ENCODE measurements around the gene TIMM22.

The TIMM22 gene

DNA sequence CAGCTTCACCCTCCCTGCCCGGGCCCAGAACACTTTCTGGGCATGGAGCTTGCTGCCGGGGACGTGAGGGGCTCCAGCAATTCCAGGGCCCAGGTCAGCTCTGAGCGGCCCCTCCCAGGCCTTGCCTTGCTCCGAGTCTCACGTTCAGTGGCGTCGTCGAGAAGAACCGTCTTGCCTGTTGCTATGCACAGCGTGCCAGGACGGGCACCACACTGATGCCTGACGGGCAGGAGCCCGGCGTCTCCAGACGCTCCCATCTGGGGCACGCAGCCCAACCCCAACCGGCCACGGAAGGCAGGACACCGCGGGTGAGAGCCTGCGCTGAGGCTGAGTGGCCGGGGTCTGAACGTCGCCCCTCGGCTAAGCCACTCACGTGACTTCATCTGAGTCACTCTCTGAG lies 27.1 kb downstream of the TIMM22 start:
- DNase-seq, result no peak

DNA sequence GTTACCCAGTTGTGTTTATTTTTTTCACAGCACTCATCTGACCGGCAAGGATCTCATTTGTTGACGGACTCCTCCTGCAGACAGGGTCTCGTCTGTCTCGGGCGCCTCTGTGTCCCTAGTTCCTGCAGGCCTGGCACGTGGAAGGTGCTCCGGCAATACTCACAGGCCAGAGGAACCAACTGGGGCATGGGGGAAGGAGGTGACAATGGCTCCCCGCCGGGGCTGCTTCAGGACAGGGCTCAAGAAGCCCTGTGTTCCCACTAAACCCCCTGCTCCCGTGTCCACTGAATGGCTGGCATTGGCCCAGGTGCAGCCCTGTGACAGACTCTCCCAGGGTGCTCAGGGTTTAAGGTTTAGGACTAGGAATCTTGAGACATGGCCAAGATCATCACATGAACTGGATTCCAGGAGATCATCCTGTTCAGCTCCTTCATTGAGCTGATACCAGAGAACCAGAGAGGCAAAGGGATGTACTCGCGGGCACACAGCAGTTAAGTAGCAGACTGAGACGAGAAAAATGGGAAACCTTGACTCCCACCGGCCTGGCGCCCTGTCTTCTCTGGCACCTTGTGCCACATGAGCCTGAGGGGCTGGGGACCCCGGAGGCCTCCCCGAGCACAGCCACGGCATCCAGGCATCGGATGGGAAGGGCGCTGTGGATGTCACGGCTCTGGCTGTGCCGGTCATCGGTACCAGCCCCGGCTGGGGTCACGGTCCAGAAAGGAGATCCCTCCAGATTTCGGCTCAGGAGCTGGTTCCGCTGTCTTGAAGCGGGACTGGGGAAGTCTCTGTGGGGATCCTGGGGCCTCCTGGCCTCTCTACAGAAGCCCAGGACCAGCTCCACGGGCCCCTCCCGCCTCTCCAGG lies 29.0 kb downstream of the TIMM22 start:
- no peak for DNase-seq

DNA sequence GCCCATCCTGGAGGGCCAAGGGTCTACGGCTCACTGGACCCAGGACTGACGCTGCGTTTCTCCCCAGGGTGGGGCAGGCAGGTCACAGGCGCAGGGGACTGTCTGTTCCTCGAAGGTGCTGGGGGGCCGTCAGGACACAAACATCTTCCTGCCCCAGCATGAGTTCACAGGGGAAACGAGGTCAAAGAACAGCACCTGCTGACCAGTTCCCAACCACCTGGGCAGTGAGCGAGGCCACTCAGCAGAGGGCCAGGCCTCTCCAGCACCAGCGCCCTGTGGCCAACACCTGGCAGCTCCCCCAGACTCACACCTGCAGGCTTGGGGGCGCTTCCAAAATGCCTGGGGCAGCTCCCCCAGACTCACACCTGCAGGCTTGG lies 29.7 kb downstream of the TIMM22 start:
- no peak for DNase-seq

DNA sequence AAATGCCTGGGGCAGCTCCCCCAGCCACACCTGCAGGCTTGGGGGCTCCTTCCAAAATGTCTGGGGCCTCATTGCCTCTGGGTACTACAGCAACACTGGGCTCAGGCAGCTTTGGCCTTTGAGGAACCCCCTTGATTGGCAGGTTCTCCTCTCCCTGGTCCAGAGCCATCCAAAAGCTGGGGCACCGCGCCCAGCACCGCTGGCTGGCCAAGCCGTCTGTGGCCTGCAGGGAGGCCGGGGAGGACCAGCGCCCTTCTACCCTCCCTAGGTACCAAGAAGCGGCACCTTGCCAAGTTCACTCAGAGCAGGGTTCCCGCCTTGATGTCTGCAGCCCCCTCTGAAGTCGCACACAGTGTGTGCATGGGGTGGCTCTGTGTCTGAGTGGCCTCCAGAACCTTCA lies 30.1 kb downstream of the TIMM22 start:
- no peak for DNase-seq

DNA sequence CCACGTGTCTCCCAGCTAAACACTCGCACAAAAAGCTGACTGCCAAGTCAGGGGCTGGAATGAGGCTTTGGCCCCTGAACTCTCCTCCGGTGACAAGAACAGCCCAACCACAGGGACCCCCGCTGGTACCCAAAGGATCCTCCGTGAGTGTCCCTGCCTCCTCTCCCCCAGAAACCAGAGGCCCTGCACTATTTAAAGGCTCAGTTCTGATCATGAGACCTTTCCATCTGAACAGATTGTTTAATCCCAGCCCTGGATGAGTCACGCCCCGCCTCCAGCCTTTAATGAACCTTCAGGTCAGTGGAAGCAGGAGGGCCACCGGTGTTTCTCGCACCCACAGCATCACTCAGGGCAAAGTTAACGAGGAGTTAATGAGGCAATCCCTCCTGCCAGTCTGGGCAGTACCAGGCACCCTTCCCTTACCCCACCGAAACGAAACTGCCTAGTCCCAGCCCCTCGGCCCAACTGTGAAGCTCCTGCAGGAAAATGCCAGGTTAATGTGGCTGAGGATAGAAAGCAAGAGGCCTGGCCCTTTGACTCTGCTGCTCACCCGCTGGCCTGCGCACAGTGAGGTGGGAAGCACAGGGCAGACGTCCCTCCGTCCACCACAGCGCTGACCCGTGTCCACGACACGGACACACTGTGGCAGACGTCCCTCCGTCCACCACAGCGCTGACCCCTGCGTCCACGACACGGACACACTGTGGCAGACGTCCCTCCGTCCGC lies 32.4 kb downstream of the TIMM22 start:
- no peak for DNase-seq

DNA sequence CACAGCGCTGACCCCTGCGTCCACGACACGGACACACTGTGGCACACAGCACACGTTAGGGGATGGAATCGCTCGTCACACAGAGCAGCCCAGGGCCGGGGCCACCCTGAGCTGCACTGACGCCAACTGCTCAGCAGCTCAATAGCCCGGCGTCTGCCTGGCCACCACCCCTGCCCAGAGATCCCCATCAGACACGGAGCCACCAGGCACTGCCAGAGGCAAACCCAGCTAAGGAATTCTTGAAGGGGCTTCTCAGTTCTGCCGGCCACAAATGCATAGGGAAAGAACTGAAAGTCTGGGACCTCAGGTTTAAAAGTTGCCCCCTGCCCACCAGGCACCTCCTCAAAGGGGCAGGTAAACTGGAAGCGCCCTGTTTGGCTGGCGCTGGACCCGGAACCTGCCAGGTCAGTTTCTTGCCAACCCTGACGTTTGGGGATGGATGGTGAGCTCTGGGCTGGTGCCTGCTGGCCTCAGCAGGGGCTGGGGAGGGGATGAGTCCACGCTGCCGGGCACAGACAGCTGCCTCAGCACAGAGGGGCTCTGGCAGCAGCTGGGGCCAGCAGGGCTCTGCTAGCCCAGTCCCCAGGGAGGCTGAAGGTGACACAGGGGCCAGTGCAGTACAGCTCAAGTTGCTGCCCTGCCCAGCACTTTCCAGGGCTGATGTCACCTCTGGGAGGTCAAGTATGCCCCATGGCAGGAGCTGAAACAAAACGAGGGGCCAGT lies 33.2 kb downstream of the TIMM22 start:
- no peak for DNase-seq

DNA sequence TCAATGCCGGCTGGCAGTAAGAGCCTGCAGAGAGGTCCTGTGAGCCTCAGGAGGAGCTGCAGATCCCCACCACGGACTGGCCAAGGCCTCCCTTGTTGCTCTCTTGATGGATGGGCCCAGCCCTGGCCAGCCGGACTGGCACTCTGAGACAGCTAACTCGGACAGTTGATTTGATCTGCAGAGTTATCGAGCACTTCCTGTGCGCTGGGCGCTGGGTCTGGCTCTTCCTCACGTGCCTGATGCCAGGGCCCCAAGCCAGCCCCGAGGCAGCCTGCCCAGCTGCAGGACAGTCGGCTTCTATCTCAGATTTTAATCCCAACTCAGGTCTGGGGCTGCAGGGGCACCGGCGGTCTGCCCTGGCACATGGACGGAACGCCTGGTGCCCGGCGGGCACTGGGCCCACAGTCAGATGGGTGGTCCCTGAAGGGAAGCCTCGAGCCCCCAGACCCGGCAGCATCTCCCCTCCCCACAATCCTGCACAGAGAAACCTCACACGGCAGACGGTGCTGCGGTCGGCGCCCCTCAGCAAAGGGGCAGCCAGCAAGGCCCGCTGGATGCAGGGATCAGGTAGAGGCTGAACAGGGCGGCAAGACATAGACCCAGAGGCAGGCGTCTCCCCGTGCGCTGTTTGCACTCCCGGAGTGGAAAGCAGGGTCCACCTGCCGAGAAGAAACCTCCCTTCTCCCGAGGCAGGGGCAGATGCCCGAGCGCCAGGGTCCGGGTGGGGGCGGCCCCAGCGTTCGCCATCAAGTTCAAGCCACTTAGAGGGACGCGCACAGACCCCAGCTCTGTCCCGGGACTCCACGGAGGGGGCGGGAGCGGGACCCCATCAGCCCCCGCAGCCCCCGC lies 34.0 kb downstream of the TIMM22 start:
- DNase-seq, result no peak

DNA sequence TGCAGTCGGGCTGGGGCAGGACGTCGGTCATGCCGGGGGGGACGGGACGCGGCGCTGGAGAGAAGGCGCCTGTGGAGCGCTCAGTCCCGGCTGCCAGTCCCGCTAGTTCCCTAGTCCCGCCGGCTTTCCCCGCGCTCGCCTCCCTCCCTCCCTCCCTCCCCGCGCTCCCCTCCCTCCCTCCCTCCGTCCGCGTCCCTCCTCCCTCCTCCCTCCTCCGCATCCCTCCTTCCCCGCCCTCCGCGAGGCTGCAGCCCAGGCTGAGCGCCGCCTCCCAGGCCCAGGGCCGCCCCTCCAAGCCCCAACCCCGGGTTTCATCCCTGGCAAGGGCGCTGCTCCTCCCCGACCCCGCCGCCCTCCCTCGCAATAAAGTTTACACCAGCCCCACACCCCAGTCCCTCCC lies 34.8 kb downstream of the TIMM22 start:
- no peak for DNase-seq

DNA sequence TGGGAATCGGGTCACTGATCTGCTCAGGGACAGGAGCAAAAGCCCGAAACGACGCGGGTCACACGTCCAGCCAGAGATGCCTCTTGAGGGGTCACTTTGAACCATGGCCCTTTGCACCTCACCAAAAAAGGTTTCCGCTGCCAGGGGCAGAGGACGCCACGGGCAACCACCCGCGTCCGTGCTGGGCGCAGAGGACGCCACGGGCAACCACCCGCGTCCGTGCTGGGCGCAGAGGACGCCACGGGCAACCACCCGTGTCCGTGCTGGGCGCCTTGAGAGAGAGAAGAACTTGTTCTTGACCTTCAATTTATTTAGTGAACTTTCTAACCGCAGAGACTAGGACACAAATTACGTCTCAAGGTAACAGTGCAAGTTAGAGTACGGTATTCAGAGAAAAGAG lies 35.5 kb downstream of the TIMM22 start:
- no peak for DNase-seq

DNA sequence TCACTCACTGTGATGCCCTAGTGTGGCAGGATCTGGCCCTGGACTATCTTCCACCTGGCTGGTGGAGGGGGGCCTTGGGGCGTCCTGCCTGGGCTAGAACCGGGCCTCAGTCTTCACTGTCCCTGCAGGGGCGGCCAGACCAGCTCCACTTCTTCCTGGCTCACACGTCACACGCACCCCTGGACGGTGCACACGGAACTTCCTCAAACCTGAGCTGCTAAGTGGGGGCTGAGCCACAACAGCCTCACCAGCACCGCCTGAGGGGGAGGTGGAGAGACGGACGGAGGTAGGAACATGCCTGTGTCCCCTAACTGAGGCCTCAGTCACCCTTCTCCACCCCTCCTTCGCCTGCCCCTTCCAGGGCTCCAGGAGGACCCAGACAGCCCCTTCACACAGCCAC lies 36.6 kb downstream of the TIMM22 start:
- no peak for DNase-seq

DNA sequence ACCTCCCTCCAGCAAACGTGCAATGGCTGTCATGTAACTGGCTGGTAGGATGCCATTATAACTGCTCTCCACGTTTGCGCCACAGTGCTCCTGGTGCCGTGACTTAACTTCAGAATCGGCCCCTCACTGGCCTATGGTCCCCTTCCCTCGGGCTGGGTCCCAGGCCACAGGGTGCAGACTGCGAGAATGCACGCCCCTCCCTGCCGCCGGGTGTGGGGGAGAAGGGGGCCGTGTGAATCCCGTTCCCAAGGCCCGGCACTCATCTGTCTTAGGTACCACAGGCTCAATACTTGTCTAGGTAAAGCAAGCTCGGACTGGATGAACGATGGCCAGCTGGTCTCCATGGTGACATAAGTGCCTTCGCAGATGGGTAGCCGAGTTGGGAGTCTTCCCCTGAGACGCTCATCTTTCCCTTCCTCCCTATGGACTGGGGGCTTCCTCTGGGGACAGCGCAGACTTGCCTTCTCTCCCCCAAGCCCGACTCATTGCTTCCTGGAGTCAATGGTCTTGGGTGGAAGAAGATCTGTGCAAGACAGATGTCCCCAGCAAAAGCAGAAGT lies 37.8 kb downstream of the TIMM22 start:
- no peak for DNase-seq

DNA sequence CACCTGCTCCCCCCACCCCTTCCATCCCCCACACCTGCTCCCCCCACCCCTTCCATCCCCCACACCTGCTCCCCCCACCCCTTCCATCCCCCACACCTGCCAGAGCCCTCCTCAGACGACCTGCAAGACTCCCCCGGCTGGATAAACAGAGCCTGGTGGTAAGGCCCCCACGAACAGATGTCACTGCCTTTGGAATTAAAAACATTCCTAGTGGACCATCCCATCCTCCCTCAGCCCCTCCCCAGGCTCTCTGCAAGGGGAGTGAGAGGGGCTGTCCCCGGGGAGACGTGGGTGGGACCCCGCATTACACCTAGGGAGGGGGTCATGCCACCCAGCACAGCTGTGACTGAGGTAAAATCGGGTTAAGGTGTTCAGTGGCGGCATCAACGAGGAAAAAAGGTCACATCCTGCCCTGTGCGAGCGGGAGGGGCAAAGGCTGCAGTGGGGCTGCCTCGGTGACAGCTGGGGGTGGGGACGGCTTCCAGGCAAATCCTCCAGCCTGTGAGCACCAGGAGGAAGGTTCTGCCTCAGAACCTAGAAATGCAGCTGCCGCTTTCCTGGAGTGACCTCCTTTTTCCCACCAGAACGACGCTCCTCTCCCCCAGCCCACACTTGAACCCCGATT lies 38.7 kb downstream of the TIMM22 start:
- no peak for DNase-seq

DNA sequence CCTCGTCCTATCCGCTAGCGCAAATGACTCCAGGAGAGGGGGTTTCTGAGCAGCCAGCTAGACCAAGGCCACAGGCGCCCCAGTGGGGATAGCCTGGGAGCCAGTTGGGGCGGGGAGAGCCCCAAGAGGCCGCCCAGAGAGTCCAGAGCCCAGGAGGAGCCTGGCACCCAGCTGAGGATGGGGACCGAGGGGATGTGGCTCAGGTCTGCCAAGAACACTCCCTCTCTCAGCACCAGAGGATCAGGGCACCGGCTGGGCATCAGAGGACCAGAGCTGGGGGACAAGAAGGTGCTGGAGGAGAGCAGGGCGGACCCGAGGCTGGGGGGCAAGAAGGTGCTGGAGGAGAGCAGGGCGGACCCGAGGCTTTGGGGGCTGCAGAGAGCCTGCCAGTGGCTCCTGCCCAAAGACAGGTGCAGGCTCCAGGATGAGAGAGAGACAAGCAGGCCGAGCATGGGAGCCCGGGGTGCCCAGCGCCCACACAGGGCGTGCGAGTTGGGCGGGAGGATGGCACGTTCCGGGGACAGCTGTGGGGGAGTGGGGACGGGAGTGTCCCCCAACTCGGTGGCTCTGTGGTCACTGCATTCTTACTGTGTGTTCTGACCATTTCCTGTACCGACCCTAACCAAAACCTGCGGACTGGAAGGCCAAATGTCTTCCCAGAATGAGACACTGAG lies 39.4 kb downstream of the TIMM22 start:
- no peak for DNase-seq

DNA sequence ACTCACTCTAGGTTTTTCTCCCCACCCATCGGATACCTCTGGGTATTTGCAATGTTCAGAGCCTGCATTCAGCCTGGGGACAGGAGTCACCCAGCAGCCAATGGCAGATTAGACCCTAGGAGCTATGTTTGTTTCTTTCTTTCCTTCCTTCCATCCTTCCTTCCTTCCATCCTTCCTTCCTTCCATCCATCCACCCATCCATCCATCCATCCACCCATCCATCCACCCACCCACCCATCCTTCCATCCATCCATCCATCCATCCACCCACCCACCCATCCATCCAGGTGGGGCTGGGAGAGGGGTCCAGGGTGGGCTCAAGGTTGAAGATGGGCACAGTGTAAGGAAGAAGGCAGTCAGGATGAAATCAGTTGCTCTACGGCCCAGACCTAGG lies 39.9 kb downstream of the TIMM22 start:
- DNase-seq, result no peak

DNA sequence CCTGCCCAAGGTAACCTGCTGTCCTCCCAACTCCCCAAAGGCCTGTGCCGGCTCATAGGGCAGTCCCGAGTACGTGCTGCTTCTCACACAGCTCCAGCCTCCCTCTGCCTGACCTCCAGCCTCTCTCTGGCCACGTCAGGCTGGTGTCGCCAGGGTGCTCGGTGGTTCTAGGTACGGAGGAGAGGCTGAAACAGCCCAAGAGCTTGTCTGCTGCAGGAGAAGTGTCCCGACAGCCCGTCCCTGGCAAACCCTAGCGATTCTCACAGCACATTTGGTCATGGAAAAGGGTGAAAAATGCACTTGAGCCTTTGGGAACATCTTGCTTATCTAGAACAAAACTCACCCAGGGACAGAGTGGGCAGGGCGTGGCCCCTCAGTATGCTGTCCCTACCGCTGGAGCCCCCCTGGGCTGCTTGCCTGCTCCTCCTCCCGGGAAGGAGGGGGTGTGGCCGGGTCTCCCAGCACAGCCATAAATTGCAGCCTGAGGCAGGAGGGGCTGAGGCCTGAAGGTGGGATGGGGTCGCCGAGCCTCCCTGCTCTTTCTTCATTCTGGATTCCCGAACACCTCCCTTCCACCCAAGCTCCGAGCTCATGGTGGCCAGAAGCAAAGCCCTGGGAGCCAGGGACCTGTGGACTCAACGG lies 40.4 kb downstream of the TIMM22 start:
- DNase-seq, result no peak

DNA sequence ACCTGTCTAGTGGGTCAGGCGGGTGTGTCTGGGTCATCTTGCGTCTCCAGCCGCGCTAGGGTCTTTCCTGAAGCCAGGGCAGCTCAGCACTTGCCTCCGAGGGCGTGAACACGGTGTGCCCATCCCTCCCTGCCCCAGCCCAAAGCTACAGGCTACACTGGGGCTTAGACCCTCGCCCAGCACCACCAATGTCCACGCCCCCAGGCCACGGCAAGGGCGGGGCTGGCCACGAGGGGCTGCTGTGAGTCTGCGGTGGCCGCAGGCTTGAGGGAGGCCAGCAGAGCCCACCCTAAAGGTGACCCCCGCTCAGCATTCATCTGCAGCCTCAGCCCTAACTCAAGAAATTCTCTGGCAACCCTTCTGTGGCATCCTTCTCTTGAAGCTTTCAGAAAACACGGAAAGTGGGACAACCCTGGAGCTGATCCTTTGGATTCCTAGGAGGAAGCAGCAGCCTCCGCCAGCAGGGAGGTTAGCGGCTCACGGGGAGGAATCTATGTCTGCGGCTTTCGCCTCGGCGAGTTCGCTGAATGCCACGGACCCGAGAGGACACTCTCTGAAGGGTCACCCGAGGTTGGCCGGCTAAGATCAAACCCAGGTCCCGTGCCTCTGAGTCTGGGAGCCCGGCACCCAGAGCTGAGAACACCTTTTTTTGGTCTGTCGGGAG lies 41.7 kb downstream of the TIMM22 start:
- no peak for DNase-seq

DNA sequence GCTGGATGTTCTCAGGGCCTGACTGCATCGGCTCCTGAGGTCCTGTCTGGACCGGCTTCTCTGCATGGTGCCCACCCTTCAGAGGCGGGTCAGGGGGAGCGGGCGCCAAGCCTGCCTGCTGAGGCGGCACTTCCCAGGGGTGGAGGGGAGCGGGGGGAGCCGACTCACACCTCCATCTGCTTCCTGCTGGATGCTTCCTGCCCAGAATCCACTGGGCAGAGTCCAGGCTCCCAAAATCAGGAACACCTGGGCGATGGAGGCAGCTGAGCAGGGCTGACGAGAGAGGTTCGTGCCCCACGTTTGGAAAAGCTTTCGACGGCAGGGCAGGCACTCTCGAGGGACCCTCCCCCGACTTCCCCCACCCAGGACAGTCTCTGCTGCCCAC lies 42.2 kb downstream of the TIMM22 start:
- no peak for DNase-seq

DNA sequence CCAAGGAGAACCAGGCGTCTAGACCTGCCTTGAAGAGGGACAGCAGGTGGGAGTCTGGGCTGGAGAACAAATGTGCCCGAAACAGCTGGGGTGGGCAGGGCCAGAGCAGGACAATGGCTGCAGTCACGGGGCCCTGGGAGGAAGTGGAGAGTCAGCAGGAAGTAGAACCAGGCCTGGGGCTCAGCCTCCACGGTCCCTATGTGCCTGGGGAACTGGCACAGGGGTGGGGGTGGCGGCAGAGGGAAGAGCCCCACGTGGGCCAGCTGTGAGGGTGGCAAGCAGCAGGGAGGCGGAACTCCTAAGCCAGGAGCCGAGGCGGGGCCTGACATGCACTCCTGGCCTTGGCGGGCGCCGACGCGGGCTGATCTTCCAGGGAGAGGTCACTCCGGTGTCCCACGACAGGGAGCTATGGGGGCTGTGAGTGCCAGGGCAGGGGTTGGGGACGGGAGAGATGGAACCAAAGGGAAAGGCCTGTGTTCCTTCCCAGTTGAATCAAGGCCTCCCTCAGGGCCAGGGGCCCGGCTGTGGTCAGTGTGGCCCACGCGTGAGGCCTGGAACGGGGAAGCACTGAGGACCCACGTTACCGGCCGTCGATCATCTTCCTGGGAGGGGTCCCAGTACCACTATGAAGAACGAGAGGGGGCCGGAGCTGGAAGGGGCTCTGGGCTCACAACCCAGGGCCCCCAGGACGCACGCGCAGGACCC lies 42.7 kb downstream of the TIMM22 start:
- DNase-seq, result no peak

DNA sequence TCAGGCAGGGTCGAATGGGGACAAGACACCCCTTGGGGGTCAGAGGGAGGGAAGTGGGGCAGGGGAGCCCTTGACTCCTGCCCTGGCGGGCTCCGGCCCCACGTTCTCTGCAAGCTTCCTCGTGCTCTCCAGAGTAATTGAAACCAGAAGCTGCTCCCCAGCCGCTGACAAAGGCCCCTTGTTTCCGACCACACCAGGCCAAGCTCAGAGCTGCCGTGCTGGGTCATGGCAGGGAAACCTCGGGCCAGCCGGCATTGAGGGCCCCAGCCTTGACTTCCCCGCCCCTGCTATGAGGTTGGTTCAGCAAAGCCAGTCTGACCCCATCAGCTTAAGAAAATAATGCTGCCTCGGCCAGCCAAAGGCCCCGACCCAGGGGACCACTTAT lies 43.3 kb downstream of the TIMM22 start:
- DNase-seq, result no peak

DNA sequence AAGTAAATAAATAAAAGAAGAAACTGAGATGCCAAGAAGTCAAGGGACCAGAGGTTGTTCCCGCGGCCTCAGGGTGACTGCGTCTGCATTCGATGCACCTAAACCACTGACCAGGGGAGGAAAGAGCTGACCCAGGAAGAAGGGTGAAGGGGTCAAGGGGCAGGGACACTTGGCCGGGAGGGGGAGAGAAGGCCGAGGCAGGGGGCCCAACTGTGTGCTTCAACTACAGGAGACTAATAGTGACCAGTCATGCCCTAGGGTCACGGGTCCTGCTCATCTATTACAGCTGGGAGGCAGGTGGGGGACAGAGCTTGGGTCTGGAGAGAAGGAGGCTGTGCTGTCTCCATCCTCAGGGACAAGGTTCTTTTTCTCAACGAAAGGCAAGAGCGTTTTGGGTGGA lies 44.8 kb downstream of the TIMM22 start:
- DNase-seq, result no peak
